DND-41 (cell line): ENCODE results near the gene RBM20.

Source experiments
- CTCF ChIP-seq: IDR thresholded peaks from 2 replicates; pipeline ENCODE4 v1.5.1; 2012; ENCODE audit warnings: borderline replicate concordance, low read length, moderate library complexity, mild to moderate bottlenecking; ENCODE audit not compliant: poor library complexity, severe bottlenecking; ENCODE audit errors: extremely low read depth
- EZH2 ChIP-seq: IDR thresholded peaks from 3 replicates; pipeline ENCODE4 v1.6.1; 2012; ENCODE audit warnings: borderline replicate concordance, low read depth, mild to moderate bottlenecking, moderate library complexity, low read length, inconsistent platforms; ENCODE audit not compliant: severe bottlenecking

- TF ChIP-seq CTCF (no peak), EZH2 (no peak)
These were observed 104.8 kb downstream of the RBM20 start for GRCh38 chr10:110748970-110749369.
